PC-3 (cell line): ENCODE measurements around the gene IL17RA. TPM values are rescaled to one million over a fixed set of nuclear protein-coding genes. Genes with fewer than 3 reads are reported as not detected.

Experiments used
- ATAC-seq: fragments of 200-7000 bp; cut with Tn5 transposase; 2 replicates; pipeline ENCODE4 v1.9.1; 2020; ENCODE audit warnings: mild to moderate bottlenecking, moderate library complexity
- BruUV-seq: library from RNA; stranded (reverse); fragments of 400-500 nt; replicated peaks from 2 replicates; lab custom pipeline; 2021; lab: Mats Ljungman, UMichigan
- CTCF ChIA-PET: fragments of 300-600 bp; sonication (Branson Sonifier 250); formaldehyde crosslinking; loops from one replicate; lab custom pipeline; 2022; ENCODE audit warnings: antibody characterized with exemption; lab: Charles Lee
- POLR2A ChIA-PET: fragments of 300-600 bp; sonication (Branson Sonifier 250); formaldehyde crosslinking; loops from one replicate; lab custom pipeline; 2022; ENCODE audit warnings: antibody characterized with exemption; ENCODE audit not compliant: unreplicated experiment; lab: Charles Lee
- DNase-seq: peaks from one replicate; pipeline ENCODE4 v3.0.0-alpha.2; 2015
- H2AFZ ChIP-seq: fragments of 300-600 bp; sonication (generic); 2 replicates; pipeline ENCODE4 v1.6.0; 2016; ENCODE audit warnings: antibody characterized with exemption, low read length
- H3F3A ChIP-seq: fragments of 300-600 bp; sonication (generic); one replicate; pipeline ENCODE4 v1.6.0; 2017; ENCODE audit warnings: antibody characterized with exemption, low read length, control low read depth, mild to moderate bottlenecking; ENCODE audit not compliant: unreplicated experiment
- H3K27ac ChIP-seq: fragments of 300-600 bp; sonication (generic); 2 replicates; pipeline ENCODE4 v1.5.1; 2016; ENCODE audit warnings: mild to moderate bottlenecking, low read length
- H3K27me3 ChIP-seq: fragments of 300-600 bp; sonication (generic); 2 replicates; pipeline ENCODE4 v1.6.1; 2016; ENCODE audit warnings: low read length, mixed read lengths
- H3K36me3 ChIP-seq: fragments of 300-600 bp; sonication (generic); 2 replicates; pipeline ENCODE4 v1.6.1; 2016; ENCODE audit warnings: low read depth, mixed run types, low read length, mixed read lengths
- H3K4me1 ChIP-seq: fragments of 300-600 bp; sonication (generic); 2 replicates; pipeline ENCODE4 v1.5.1; 2016; ENCODE audit warnings: low read length; ENCODE audit not compliant: insufficient read depth
- H3K4me2 ChIP-seq: fragments of 300-600 bp; sonication (generic); 2 replicates; pipeline ENCODE4 v1.6.0; 2016; ENCODE audit warnings: low read length
- H3K4me3 ChIP-seq: fragments of 300-600 bp; sonication (generic); 2 replicates; pipeline ENCODE4 v1.5.1; 2016; ENCODE audit warnings: mild to moderate bottlenecking, low read length, mixed read lengths
- H3K79me2 ChIP-seq: fragments of 300-600 bp; sonication (generic); 2 replicates; pipeline ENCODE4 v1.6.1; 2017; ENCODE audit warnings: low read length, mixed read lengths
- H3K9ac ChIP-seq: fragments of 300-600 bp; sonication (generic); 2 replicates; pipeline ENCODE4 v1.6.0; 2016; ENCODE audit warnings: mild to moderate bottlenecking, low read length
- H3K9me2 ChIP-seq: fragments of 300-600 bp; sonication (generic); replicated peaks from 2 replicates; pipeline ENCODE4 v1.6.1; 2016; ENCODE audit warnings: mixed run types, low read length, mixed read lengths
- H3K9me3 ChIP-seq: fragments of 300-600 bp; sonication (generic); 2 replicates; pipeline ENCODE4 v1.6.1; 2016; ENCODE audit warnings: low read length, mixed read lengths
- H4K20me1 ChIP-seq: fragments of 300-600 bp; sonication (generic); 2 replicates; pipeline ENCODE4 v1.6.1; 2016; ENCODE audit warnings: low read length, mixed read lengths
- CTCF ChIP-seq: fragments of 300-600 bp; sonication (generic); conservative IDR thresholded peaks from 2 replicates; pipeline ENCODE4 v1.5.1; 2017; ENCODE audit warnings: antibody characterized with exemption, low read depth, mild to moderate bottlenecking, low read length
- EZH2 ChIP-seq: fragments of 300-600 bp; sonication (generic); IDR thresholded peaks from one replicate; pipeline ENCODE4 v1.6.1; 2017; ENCODE audit warnings: antibody characterized with exemption, mild to moderate bottlenecking, low read length; ENCODE audit not compliant: unreplicated experiment
- EZH2phosphoT487 ChIP-seq: fragments of 300-600 bp; sonication (generic); IDR thresholded peaks from 2 replicates; pipeline ENCODE4 v1.6.1; 2018; ENCODE audit warnings: mild to moderate bottlenecking, antibody characterized with exemption, low read length, borderline replicate concordance
- intact Hi-C: fragments of 100-400 bp; cut with micrococcal nuclease; formaldehyde crosslinking; loops from 2 replicates; pipeline ENCODE4 v1.9.0; 2023
- total RNA-seq: library from RNA; depleted of rRNA; stranded (reverse); fragments of >200 nt; gene quantifications from 2 replicates; pipeline ENCODE4 v1.2.3, GENCODE V29; 2014

IL17RA gene
- total RNA-seq, 1 experiment from 2014 or later: 5.9 TPM

- Histone ChIP-seq H4K20me1 (no peaks in the 10 kb centered on the region), H3K79me2 (no peaks in the 10 kb centered on the region), H3K4me3 (no peak overlapping the region), H3K9me3 (no peaks in the 10 kb centered on the region), H3K9ac (no peak overlapping the region), H3K27me3 (no peaks in the 10 kb centered on the region), H3F3A (no peaks in the 10 kb centered on the region), H3K9me2 (no peaks in the 10 kb centered on the region), H3K4me2 (no peak overlapping the region), H3K27ac (no peak overlapping the region), H3K4me1 (no peaks in the 10 kb centered on the region), H2AFZ (no peak overlapping the region), H3K36me3 (no peaks in the 10 kb centered on the region)
- intact Hi-C loops: no loop called here
- no peak for ATAC-seq
- TF ChIP-seq EZH2 (no peak), CTCF (peak; percentile 33; the same call in 1 of the 2 replicates), EZH2phosphoT487 (no peak)
- DNase-seq: peak; percentile 3
- no TSS peak for BruUV-seq
- CTCF ChIA-PET: no interaction called here
- POLR2A ChIA-PET: no interaction called here
Observed at GRCh38 chr22:17119481-17120202, 34.8 kb downstream of the IL17RA start.

- Histone ChIP-seq H3K4me3 (no peak overlapping the region), H3K9me2 (no peaks in the 10 kb centered on the region), H3K36me3 (no peaks in the 10 kb centered on the region), H4K20me1 (no peaks in the 10 kb centered on the region), H2AFZ (no peak overlapping the region), H3K27me3 (no peaks in the 10 kb centered on the region), H3K9me3 (no peaks in the 10 kb centered on the region), H3K27ac (no peak overlapping the region), H3K4me1 (no peaks in the 10 kb centered on the region), H3K4me2 (no peak overlapping the region), H3K79me2 (no peaks in the 10 kb centered on the region), H3K9ac (no peak overlapping the region), H3F3A (no peaks in the 10 kb centered on the region)
- TF ChIP-seq CTCF (no peak), EZH2 (no peak), EZH2phosphoT487 (no peak)
- no peak for ATAC-seq
- ChIA-PET CTCF (no interaction called here), POLR2A (no interaction called here)
- BruUV-seq: no TSS peak
- intact Hi-C loops: no loop called here
- DNase-seq: no peak
Observed at GRCh38 chr22:17120281-17120680, 35.5 kb downstream of the IL17RA start.

- Histone ChIP-seq H3K9me2 (no peaks in the 10 kb centered on the region), H3K4me1 (no peaks in the 10 kb centered on the region), H3K9ac (no peak overlapping the region), H3K4me2 (no peak overlapping the region), H3K4me3 (no peak overlapping the region), H3K79me2 (no peaks in the 10 kb centered on the region), H3K27me3 (no peaks in the 10 kb centered on the region), H3F3A (no peaks in the 10 kb centered on the region), H2AFZ (no peak overlapping the region), H4K20me1 (no peaks in the 10 kb centered on the region), H3K36me3 (no peaks in the 10 kb centered on the region), H3K27ac (no peak overlapping the region), H3K9me3 (no peaks in the 10 kb centered on the region)
- TF ChIP-seq CTCF (no peak), EZH2 (no peak), EZH2phosphoT487 (no peak)
- intact Hi-C loops: no loop called here
- DNase-seq (no peak), ATAC-seq (no peak)
- no TSS peak for BruUV-seq
- ChIA-PET POLR2A (no interaction called here), CTCF (no interaction called here)
Observed at GRCh38 chr22:17120711-17121232, 36.0 kb downstream of the IL17RA start.
